H1 (cell line): ENCODE measurements around the gene SPAAR. TPM values are rescaled to one million over a fixed set of nuclear protein-coding genes. Genes with fewer than 3 reads are reported as not detected.

Experiments used
- CTCF ChIA-PET: fragments of 300-600 bp; sonication (Branson Sonifier 250); formaldehyde crosslinking; loops from one replicate; lab custom pipeline; 2021; ENCODE audit not compliant: partially characterized antibody; lab: Charles Lee
- POLR2A ChIA-PET: fragments of 300-600 bp; sonication (Branson Sonifier 250); formaldehyde crosslinking; loops from one replicate; lab custom pipeline; 2021; ENCODE audit warnings: inconsistent platforms; ENCODE audit not compliant: partially characterized antibody; lab: Charles Lee
- DNase-seq, 2 experiments: peaks; one replicate each; pipeline versions ENCODE4 v3.0.0 to v3.0.0-alpha.2; 2010 to 2022; ENCODE audit warnings: low spot score in 2 of 2, low read depth in 1 of 2, mixed read lengths in 1 of 2
- FAIRE-seq: peaks from 2 replicates; lab custom pipeline; 2011; peaks lifted over from hg19 to GRCh38; lab: Jason Lieb, UNC
- H2AFZ ChIP-seq: 2 replicates; pipeline ENCODE4 v1.8.1; 2012; ENCODE audit warnings: low read length, inconsistent platforms
- H2AK5ac ChIP-seq: 2 replicates; pipeline ENCODE4 v1.6.1; 2013; ENCODE audit warnings: low read depth, low read length
- H2BK120ac ChIP-seq: replicated peaks from 2 replicates; pipeline ENCODE3; 2013; ENCODE audit warnings: low read depth, low read length, inconsistent platforms
- H2BK12ac ChIP-seq: 2 replicates; pipeline ENCODE4 v1.6.1; 2013; ENCODE audit warnings: low read depth, low read length
- H2BK15ac ChIP-seq: 2 replicates; pipeline ENCODE4 v1.6.1; 2013; ENCODE audit warnings: low read length
- H2BK20ac ChIP-seq: 2 replicates; pipeline ENCODE4 v1.6.1; 2013; ENCODE audit warnings: low read length
- H2BK5ac ChIP-seq: 2 replicates; pipeline ENCODE4 v1.6.1; 2013; ENCODE audit warnings: low read depth, low read length
- H3K14ac ChIP-seq: 2 replicates; pipeline ENCODE4 v1.6.1; 2013; ENCODE audit warnings: inconsistent platforms; ENCODE audit not compliant: insufficient read length
- H3K18ac ChIP-seq: 2 replicates; pipeline ENCODE4 v1.6.1; 2013; ENCODE audit warnings: low read length; ENCODE audit errors: extremely low read depth
- H3K23ac ChIP-seq: 2 replicates; pipeline ENCODE4 v1.6.1; 2013; ENCODE audit warnings: inconsistent platforms; ENCODE audit not compliant: insufficient read length
- H3K23me2 ChIP-seq: 2 replicates; pipeline ENCODE4 v1.6.1; 2013; ENCODE audit warnings: low read depth, low read length
- H3K27ac ChIP-seq: 2 replicates; pipeline ENCODE4 v1.6.1; 2011; ENCODE audit warnings: low read depth, low read length, inconsistent platforms
- H3K27me3 ChIP-seq, 4 experiments: replicated peaks in 1 of 4; 1 replicate in 1 of 4; 2 replicates in 3 of 4; pipeline versions ENCODE4 v1.6.1 to v1.8.1; 2011 to 2013; ENCODE audit warnings: low read length in 3 of 4, mild to moderate bottlenecking in 3 of 4, inconsistent platforms in 2 of 4, mixed read lengths in 2 of 4, moderate library complexity in 1 of 4; ENCODE audit not compliant: control insufficient read depth in 3 of 4, insufficient read depth in 3 of 4; ENCODE audit errors: extremely low read depth in 1 of 4
- H3K36me3 ChIP-seq, 4 experiments: 2 replicates each; pipeline versions ENCODE4 v1.6.1 to v1.8.1; 2011 to 2013; ENCODE audit warnings: mild to moderate bottlenecking in 4 of 4, low read length in 3 of 4, moderate library complexity in 2 of 4, control low read depth in 1 of 4, inconsistent platforms in 1 of 4; ENCODE audit not compliant: insufficient read depth in 4 of 4, control insufficient read depth in 2 of 4
- H3K4ac ChIP-seq: replicated peaks from 2 replicates; pipeline ENCODE3; 2013; ENCODE audit warnings: low read length, low read depth, mixed read lengths, inconsistent platforms; ENCODE audit not compliant: insufficient read length
- H3K4me1 ChIP-seq, 4 experiments: replicated peaks in 1 of 4; 1 replicate in 1 of 4; 2 replicates in 3 of 4; pipeline versions ENCODE4 v1.6.1 to v1.8.1; 2011 to 2013; ENCODE audit warnings: low read length in 3 of 4, inconsistent platforms in 2 of 4, mixed read lengths in 1 of 4; ENCODE audit not compliant: insufficient read depth in 4 of 4, control insufficient read depth in 3 of 4
- H3K4me2 ChIP-seq, 2 experiments: 2 replicates each; pipeline versions ENCODE4 v1.6.1 to v1.8.1; 2011 to 2013; ENCODE audit warnings: low read depth in 2 of 2, low read length in 2 of 2, control low read depth in 1 of 2, inconsistent platforms in 1 of 2, mild to moderate bottlenecking in 1 of 2; ENCODE audit not compliant: insufficient read depth in 1 of 2
- H3K4me3 ChIP-seq, 4 experiments: fragments of 200-600, 300-600 bp in 1 of 4; sonication (generic), shearing (Covaris generic), sonication (Bioruptor Twin) in 1 of 4; 2 replicates each; pipeline versions ENCODE4 v1.5.1 to v1.8.1; 2011 to 2016; ENCODE audit warnings: low read length in 4 of 4, low read depth in 3 of 4, control low read depth in 2 of 4, inconsistent platforms in 2 of 4, mild to moderate bottlenecking in 2 of 4, mixed read lengths in 1 of 4, moderate library complexity in 1 of 4; ENCODE audit not compliant: insufficient read depth in 2 of 4; ENCODE audit errors: extremely low read depth in 1 of 4
- H3K56ac ChIP-seq: replicated peaks from 2 replicates; pipeline ENCODE3; 2013; ENCODE audit warnings: low read depth, mild to moderate bottlenecking, mixed read lengths, low read length, inconsistent platforms; ENCODE audit not compliant: insufficient read length
- H3K79me1 ChIP-seq: 2 replicates; pipeline ENCODE4 v1.6.1; 2013; ENCODE audit warnings: low read depth, low read length, control low read depth
- H3K79me2 ChIP-seq, 2 experiments: 2 replicates each; pipeline versions ENCODE4 v1.6.1 to v1.8.1; 2012 to 2013; ENCODE audit warnings: low read length in 2 of 2, mild to moderate bottlenecking in 2 of 2, inconsistent platforms in 1 of 2; ENCODE audit not compliant: insufficient read depth in 2 of 2, control insufficient read depth in 1 of 2
- H3K9ac ChIP-seq, 4 experiments: replicated peaks in 1 of 4; 1 replicate in 1 of 4; 2 replicates in 3 of 4; pipeline versions ENCODE4 v1.6.1 to v1.8.1; 2011 to 2013; ENCODE audit warnings: low read depth in 3 of 4, low read length in 3 of 4, control low read depth in 2 of 4, mild to moderate bottlenecking in 2 of 4, moderate library complexity in 2 of 4, inconsistent platforms in 1 of 4; ENCODE audit errors: extremely low read depth in 1 of 4
- H3K9me3 ChIP-seq, 2 experiments: 2 replicates each; pipeline versions ENCODE4 v1.6.1 to v1.8.1; 2012 to 2013; ENCODE audit warnings: mild to moderate bottlenecking in 2 of 2, moderate library complexity in 2 of 2, control low read depth in 1 of 2, inconsistent platforms in 1 of 2, low read depth in 1 of 2, low read length in 1 of 2, mixed read lengths in 1 of 2; ENCODE audit not compliant: insufficient read depth in 2 of 2
- H4K20me1 ChIP-seq, 2 experiments: replicated peaks in 1 of 2; 2 replicates each; pipeline versions ENCODE3 to v1.8.1; 2011 to 2013; ENCODE audit warnings: inconsistent platforms in 2 of 2, low read length in 2 of 2, mild to moderate bottlenecking in 1 of 2; ENCODE audit not compliant: insufficient read depth in 2 of 2, control insufficient read depth in 1 of 2
- H4K5ac ChIP-seq: 2 replicates; pipeline ENCODE4 v1.6.1; 2013; ENCODE audit warnings: low read length, low read depth, mixed read lengths, inconsistent platforms; ENCODE audit not compliant: insufficient read length
- H4K8ac ChIP-seq: 2 replicates; pipeline ENCODE4 v1.8.0; 2013; ENCODE audit warnings: mild to moderate bottlenecking, moderate library complexity, low read length, inconsistent platforms; ENCODE audit not compliant: insufficient read depth; ENCODE audit errors: extremely low read depth
- H4K91ac ChIP-seq: replicated peaks from 2 replicates; pipeline ENCODE3; 2013; ENCODE audit warnings: low read length, mixed read lengths, inconsistent platforms; ENCODE audit not compliant: insufficient read length
- EP300 ChIP-seq, 2 experiments: IDR thresholded peaks; 1 replicate in 1 of 2; 2 replicates in 1 of 2; pipeline ENCODE4 v1.6.1; 2011 to 2012; ENCODE audit warnings: low read depth in 2 of 2, low read length in 2 of 2, mild to moderate bottlenecking in 2 of 2, borderline replicate concordance in 1 of 2, inconsistent platforms in 1 of 2, moderate library complexity in 1 of 2
- HDAC2 ChIP-seq, 2 experiments: fragments of 300-600 bp in 1 of 2; sonication (generic) in 1 of 2; IDR thresholded peaks; 2 replicates each; pipeline ENCODE4 v1.6.1; 2011 to 2012; ENCODE audit warnings: low read depth in 2 of 2, low read length in 2 of 2, mild to moderate bottlenecking in 2 of 2, moderate library complexity in 2 of 2, borderline replicate concordance in 1 of 2, inconsistent platforms in 1 of 2
- JUND ChIP-seq: IDR thresholded peaks from 2 replicates; pipeline ENCODE4 v1.6.1; 2011; ENCODE audit warnings: mild to moderate bottlenecking, improper control_type of control experiment, low read length
- NANOG ChIP-seq: IDR thresholded peaks from 2 replicates; pipeline ENCODE4 v1.6.1; 2011; ENCODE audit warnings: low read length, low read depth, mild to moderate bottlenecking, inconsistent platforms; ENCODE audit not compliant: insufficient read depth, poor library complexity, severe bottlenecking
- NRF1 ChIP-seq: IDR thresholded peaks from 2 replicates; pipeline ENCODE4 v1.6.1; 2011; ENCODE audit warnings: mild to moderate bottlenecking, low read depth, low read length, improper control_type of control experiment
- POLR2A ChIP-seq, 2 experiments: IDR thresholded peaks; 1 replicate in 1 of 2; 2 replicates in 1 of 2; pipeline ENCODE4 v1.6.1; 2011; ENCODE audit warnings: low read depth in 2 of 2, low read length in 2 of 2, mild to moderate bottlenecking in 2 of 2; ENCODE audit errors: control extremely low read depth in 1 of 2
- TAF1 ChIP-seq: IDR thresholded peaks from 2 replicates; pipeline ENCODE4 v1.6.1; 2011; ENCODE audit warnings: mild to moderate bottlenecking, low read depth, low read length
- ZNF274 ChIP-seq: IDR thresholded peaks from 2 replicates; pipeline ENCODE4 v1.7.0; 2012; ENCODE audit warnings: low read length, borderline replicate concordance; ENCODE audit errors: extremely low read depth
- WGBS, 2 experiments: shearing (Covaris generic) in 1 of 2; methylation state at CpG; one replicate each; pipeline versions ENCODE4 v1.1.6 to v1.1.7; 2013 to 2015; ENCODE audit warnings: low lambda C conversion rate in 2 of 2, mixed read lengths in 2 of 2, inconsistent platforms in 1 of 2, low coverage in 1 of 2, missing lambda C conversion rate in 1 of 2; ENCODE audit not compliant: insufficient replicate concordance in 2 of 2, insufficient coverage in 1 of 2, insufficient read length in 1 of 2; ENCODE audit errors: extremely low coverage in 1 of 2, missing lambda C conversion rate in 1 of 2; 5-methylcytosine and 5-hydroxymethylcytosine counted together
- polyA plus RNA-seq, 7 experiments: library from polyadenylated mRNA; depleted of rRNA in 3 of 7; stranded (reverse) in 5 of 7; unstranded in 2 of 7; fragments of >200 nt in 5 of 7; fragments of 200-250 nt in 2 of 7; gene quantifications; 1 replicate in 5 of 7; 2 replicates in 1 of 7; 4 replicates in 1 of 7; pipeline versions ENCODE4 v1.2.1 to v1.2.3, GENCODE V29; 2011 to 2013; ENCODE audit warnings: missing spikeins in 2 of 7, mixed read lengths in 2 of 7
- total RNA-seq: library from RNA; stranded (reverse); fragmentation: NEBNext Ultra II Directional; extraction: Animal tissue kit (Norgen Biotek cat#: 25700); gene quantifications from 2 replicates; pipeline ENCODE4 v1.2.1, GENCODE V29; 2021
- TF ChIP-seq, protein P1 (sequence below), 3 experiments: IDR thresholded peaks; 1 replicate in 2 of 3; 2 replicates in 1 of 3; pipeline versions ENCODE4 v1.5.1 to v1.6.1; 2011; ENCODE audit warnings: low read length in 3 of 3, mild to moderate bottlenecking in 3 of 3, inconsistent platforms in 2 of 3, low read depth in 1 of 3, moderate library complexity in 1 of 3; ENCODE audit not compliant: insufficient read depth in 1 of 3; ENCODE audit errors: control extremely low read depth in 1 of 3

The SPAAR gene
- total and polyA plus RNA-seq, 2 of the 8 experiments (the other 6 are each of a cell fraction or from before 2014, with no cell fraction given) = 0.27 TPM; not detected in 1

DNA sequence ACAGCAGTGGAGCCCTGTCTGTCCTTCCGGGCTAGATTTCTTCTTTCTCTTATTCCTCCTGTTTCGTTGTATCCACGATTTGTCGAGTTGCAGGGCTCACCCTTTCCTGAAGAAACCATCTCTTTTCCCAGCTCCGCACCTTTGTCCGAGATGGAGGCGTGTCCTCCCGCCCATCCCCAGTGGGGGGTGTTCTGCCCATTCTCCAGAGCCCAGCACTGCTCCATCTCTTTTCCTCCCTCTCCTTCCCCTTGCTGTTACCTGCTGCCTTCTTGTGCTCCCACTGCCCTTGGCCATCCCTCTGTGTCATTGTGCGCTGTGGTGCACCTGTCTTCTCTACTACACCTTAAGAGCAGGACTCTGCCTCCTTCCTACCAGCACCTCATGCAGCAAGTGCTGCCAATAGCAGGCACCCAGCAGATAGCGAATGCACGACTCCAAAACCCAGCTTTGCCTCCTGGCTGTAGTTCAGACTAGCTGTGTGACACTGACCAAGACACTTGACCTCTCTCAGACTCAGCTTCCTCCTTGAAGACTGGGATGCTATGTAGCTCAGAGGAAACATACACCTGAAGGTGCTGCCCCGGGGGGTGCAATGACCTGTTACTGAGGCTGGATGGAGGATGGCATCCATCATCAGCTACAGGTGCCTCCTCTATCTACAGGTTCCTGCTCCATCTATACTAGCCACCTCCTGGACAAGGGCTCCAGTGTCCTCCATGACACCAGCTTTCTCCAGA, 48.0 kb upstream of the SPAAR start:
- Histone ChIP-seq H2BK5ac (no peak overlapping the region), H3K4ac (no peak overlapping the region), H2BK20ac (no peak overlapping the region), H3K23me2 (no peaks in the 10 kb centered on the region; the same call in 1 of the 2 replicates), H2AK5ac (no peak overlapping the region), H2BK15ac (no peak overlapping the region; the same call in 1 of the 2 replicates), H3K4me2 (no peak overlapping the region), H3K9me3 (no peaks in the 10 kb centered on the region), H3K27ac (no peak overlapping the region), H2BK120ac (no peak overlapping the region), H4K20me1 (peaks cover 0 to 2% of the 10 kb centered on the region in 2 experiments), H3K23ac (no peak overlapping the region), H2BK12ac (no peak overlapping the region), H4K8ac (no peak overlapping the region), H3K18ac (no peak overlapping the region), H3K27me3 (peaks cover 0 to 2% (median 0%) of the 10 kb centered on the region in 4 experiments; a peak in 1 of 7 replicates), H3K79me2 (no peaks in the 10 kb centered on the region), H3K56ac (no peak overlapping the region), H3K4me3 (no peak overlapping the region), H3K79me1 (no peaks in the 10 kb centered on the region), H3K36me3 (no peaks in the 10 kb centered on the region), H3K9ac (no peak overlapping the region), H3K4me1 (no peaks in the 10 kb centered on the region), H2AFZ (no peak overlapping the region), H4K5ac (no peak overlapping the region), H4K91ac (no peak overlapping the region), H3K14ac (no peak overlapping the region)
- CTCF ChIA-PET = interaction anchor here (0.9 to 5.3 kb wide), 9 partner anchors 17 to 93 kb away, joined by 3 to 25 read pairs (median 4); no protein-coding TSS in a partner anchor
- POLR2A ChIA-PET = interaction anchor here (0.6 to 7.4 kb wide), 5 partner anchors 10 to 82 kb away, joined by 3 to 43 read pairs (median 5); partner anchors contain the start of genes OR13J1 and SPAG8
- WGBS, 2 experiments = 79% methylated on average over 12 of the region's 12 CpGs; no CpG with 5 or more reads in 1 of the 2 experiments
- no peak for FAIRE-seq
- DNase-seq = peak in 1 of 2 experiments; percentile 43
- no peak for TF ChIP-seq HDAC2 (IDR thresholded peaks at IDR 0.05; ENCODE audit: borderline replicate concordance in 1 of 2, low read depth in 2 of 2, low read length in 2 of 2)
- TF ChIP-seq NANOG = no peak
- TF ChIP-seq JUND = no peak
- no peak for TF ChIP-seq TAF1
- TF ChIP-seq, protein P1, sequence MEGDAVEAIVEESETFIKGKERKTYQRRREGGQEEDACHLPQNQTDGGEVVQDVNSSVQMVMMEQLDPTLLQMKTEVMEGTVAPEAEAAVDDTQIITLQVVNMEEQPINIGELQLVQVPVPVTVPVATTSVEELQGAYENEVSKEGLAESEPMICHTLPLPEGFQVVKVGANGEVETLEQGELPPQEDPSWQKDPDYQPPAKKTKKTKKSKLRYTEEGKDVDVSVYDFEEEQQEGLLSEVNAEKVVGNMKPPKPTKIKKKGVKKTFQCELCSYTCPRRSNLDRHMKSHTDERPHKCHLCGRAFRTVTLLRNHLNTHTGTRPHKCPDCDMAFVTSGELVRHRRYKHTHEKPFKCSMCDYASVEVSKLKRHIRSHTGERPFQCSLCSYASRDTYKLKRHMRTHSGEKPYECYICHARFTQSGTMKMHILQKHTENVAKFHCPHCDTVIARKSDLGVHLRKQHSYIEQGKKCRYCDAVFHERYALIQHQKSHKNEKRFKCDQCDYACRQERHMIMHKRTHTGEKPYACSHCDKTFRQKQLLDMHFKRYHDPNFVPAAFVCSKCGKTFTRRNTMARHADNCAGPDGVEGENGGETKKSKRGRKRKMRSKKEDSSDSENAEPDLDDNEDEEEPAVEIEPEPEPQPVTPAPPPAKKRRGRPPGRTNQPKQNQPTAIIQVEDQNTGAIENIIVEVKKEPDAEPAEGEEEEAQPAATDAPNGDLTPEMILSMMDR (IDR thresholded peaks at IDR 0.05; ENCODE audit: control extremely low read depth in 1 of 3, insufficient read depth in 1 of 3, low read depth in 1 of 3, low read length in 3 of 3) = no peak
- no peak for TF ChIP-seq EP300 (IDR thresholded peaks at IDR 0.05; ENCODE audit: borderline replicate concordance in 1 of 2, low read depth in 2 of 2, low read length in 2 of 2)
- TF ChIP-seq NRF1 = no peak
- TF ChIP-seq ZNF274 = no peak
- no peak for TF ChIP-seq POLR2A (IDR thresholded peaks at IDR 0.05; ENCODE audit: control extremely low read depth in 1 of 2, low read depth in 2 of 2, low read length in 2 of 2)
